H9 (cell line): ENCODE results near the gene HSPG2. TPM values are rescaled to one million over a fixed set of nuclear protein-coding genes. Genes with fewer than 3 reads are reported as not detected.

Experiments
- DNase-seq: peaks from one replicate; pipeline ENCODE4 v3.0.0-alpha.2; 2017
- H2AFZ ChIP-seq: one replicate; pipeline ENCODE4 v1.6.1; 2013; ENCODE audit warnings: mild to moderate bottlenecking, low read length, control low read depth, moderate library complexity
- H2AK5ac ChIP-seq: 2 replicates; pipeline ENCODE4 v1.6.1; 2013; ENCODE audit warnings: low read length, control low read depth, mixed read lengths; ENCODE audit not compliant: insufficient read length
- H2BK120ac ChIP-seq: one replicate; pipeline ENCODE4 v1.6.1; 2013; ENCODE audit warnings: low read depth, mild to moderate bottlenecking, low read length, control low read depth, inconsistent platforms; ENCODE audit not compliant: poor library complexity, severe bottlenecking
- H2BK12ac ChIP-seq: 2 replicates; pipeline ENCODE4 v1.6.1; 2013; ENCODE audit warnings: low read length, control low read depth, mixed read lengths, low read depth; ENCODE audit not compliant: insufficient read length
- H2BK15ac ChIP-seq: 2 replicates; pipeline ENCODE4 v1.6.1; 2013; ENCODE audit warnings: low read depth, low read length, control low read depth
- H2BK20ac ChIP-seq: one replicate; pipeline ENCODE4 v1.6.1; 2013; ENCODE audit warnings: low read depth, mild to moderate bottlenecking, low read length, control low read depth, inconsistent platforms; ENCODE audit not compliant: poor library complexity, severe bottlenecking
- H2BK5ac ChIP-seq: 2 replicates; pipeline ENCODE4 v1.6.1; 2013; ENCODE audit warnings: low read length, control low read depth, mixed read lengths; ENCODE audit not compliant: insufficient read length
- H3K14ac ChIP-seq: 2 replicates; pipeline ENCODE4 v1.6.1; 2013; ENCODE audit warnings: low read length, control low read depth; ENCODE audit not compliant: insufficient read depth
- H3K18ac ChIP-seq: 2 replicates; pipeline ENCODE4 v1.6.1; 2013; ENCODE audit warnings: low read depth, mild to moderate bottlenecking, mixed read lengths, low read length, control low read depth; ENCODE audit not compliant: insufficient read length
- H3K23ac ChIP-seq: 2 replicates; pipeline ENCODE4 v1.6.1; 2013; ENCODE audit warnings: low read length, control low read depth, mixed read lengths, low read depth; ENCODE audit not compliant: insufficient read length
- H3K23me2 ChIP-seq: 2 replicates; pipeline ENCODE4 v1.6.1; 2013; ENCODE audit warnings: low read depth, mild to moderate bottlenecking, mixed read lengths, low read length, control low read depth; ENCODE audit not compliant: insufficient read length, poor library complexity, severe bottlenecking
- H3K27ac ChIP-seq: 2 replicates; pipeline ENCODE4 v1.5.1; 2013; ENCODE audit warnings: low read length, control low read depth, mixed read lengths, low read depth; ENCODE audit not compliant: insufficient read length
- H3K27me3 ChIP-seq: 2 replicates; pipeline ENCODE4 v1.6.1; 2013; ENCODE audit warnings: low read length, control low read depth, inconsistent platforms; ENCODE audit not compliant: insufficient read depth
- H3K4ac ChIP-seq: 2 replicates; pipeline ENCODE4 v1.6.1; 2013; ENCODE audit warnings: low read depth, mild to moderate bottlenecking, control low read depth, inconsistent platforms, low read length, moderate library complexity
- H3K4me1 ChIP-seq: 2 replicates; pipeline ENCODE4 v1.6.1; 2013; ENCODE audit warnings: low read length, control low read depth, inconsistent platforms; ENCODE audit not compliant: insufficient read depth
- H3K4me2 ChIP-seq: 2 replicates; pipeline ENCODE4 v1.6.1; 2013; ENCODE audit warnings: low read length, control low read depth, mixed read lengths; ENCODE audit not compliant: insufficient read length, insufficient read depth
- H3K56ac ChIP-seq: 2 replicates; pipeline ENCODE4 v1.6.1; 2013; ENCODE audit warnings: low read depth, mild to moderate bottlenecking, mixed read lengths, low read length, control low read depth; ENCODE audit not compliant: insufficient read length
- H3K79me1 ChIP-seq: 2 replicates; pipeline ENCODE4 v1.6.1; 2013; ENCODE audit warnings: low read depth, mild to moderate bottlenecking, moderate library complexity, low read length, control low read depth, inconsistent platforms; ENCODE audit not compliant: insufficient read depth, poor library complexity, severe bottlenecking
- H3K79me2 ChIP-seq: 2 replicates; pipeline ENCODE4 v1.6.1; 2013; ENCODE audit warnings: low read length, control low read depth, inconsistent platforms; ENCODE audit not compliant: insufficient read depth
- H3K9ac ChIP-seq: 2 replicates; pipeline ENCODE4 v1.6.1; 2013; ENCODE audit warnings: low read length, control low read depth, mixed read lengths; ENCODE audit not compliant: insufficient read length; ENCODE audit errors: extremely low read depth
- H3K9me3 ChIP-seq: one replicate; pipeline ENCODE4 v1.6.1; 2013; ENCODE audit warnings: low read depth, low read length, inconsistent platforms; ENCODE audit not compliant: control insufficient read depth
- H3T11ph ChIP-seq: one replicate; pipeline ENCODE4 v1.6.1; 2013; ENCODE audit warnings: mild to moderate bottlenecking, low read length, control low read depth, inconsistent platforms
- H4K20me1 ChIP-seq: one replicate; pipeline ENCODE4 v1.6.1; 2013; ENCODE audit not compliant: control insufficient read depth, insufficient read length, insufficient read depth
- H4K5ac ChIP-seq: 2 replicates; pipeline ENCODE4 v1.6.1; 2013; ENCODE audit warnings: low read depth, mild to moderate bottlenecking, mixed read lengths, low read length, control low read depth; ENCODE audit not compliant: insufficient read length
- H4K8ac ChIP-seq: replicated peaks from 2 replicates; pipeline ENCODE4 v1.6.1; 2013; ENCODE audit warnings: low read length, control low read depth, mixed read lengths, low read depth; ENCODE audit not compliant: insufficient read length
- H4K91ac ChIP-seq: 2 replicates; pipeline ENCODE4 v1.6.1; 2013; ENCODE audit warnings: low read depth, mild to moderate bottlenecking, moderate library complexity, mixed read lengths, low read length, control low read depth; ENCODE audit not compliant: insufficient read length
- H3K27ac Mint-ChIP-seq, 3 experiments: 2 replicates in 2 of 3; 3 replicates in 1 of 3; pipeline ENCODE4 v1.8.0; 2020 to 2021; ENCODE audit warnings: mixed read lengths in 3 of 3, mild to moderate bottlenecking in 1 of 3, moderate library complexity in 1 of 3
- H3K27me3 Mint-ChIP-seq: 2 replicates; pipeline ENCODE4 v1.8.0; 2021; ENCODE audit warnings: low read depth, mild to moderate bottlenecking, moderate library complexity, mixed read lengths
- H3K36me3 Mint-ChIP-seq, 3 experiments: 2 replicates in 2 of 3; 3 replicates in 1 of 3; pipeline ENCODE4 v1.8.0; 2020 to 2021; ENCODE audit warnings: low read depth in 3 of 3, mixed read lengths in 3 of 3; ENCODE audit not compliant: insufficient read depth in 1 of 3
- H3K4me1 Mint-ChIP-seq, 2 experiments: 2 replicates each; pipeline ENCODE4 v1.8.0; 2020; ENCODE audit warnings: mixed read lengths in 2 of 2
- H3K4me3 Mint-ChIP-seq, 2 experiments: 2 replicates in 1 of 2; 3 replicates in 1 of 2; pipeline ENCODE4 v1.8.0; 2020 to 2021; ENCODE audit warnings: mild to moderate bottlenecking in 2 of 2, mixed read lengths in 2 of 2, moderate library complexity in 1 of 2
- H3K9me3 Mint-ChIP-seq, 2 experiments: 2 replicates in 1 of 2; 3 replicates in 1 of 2; pipeline ENCODE4 v1.8.0; 2020; ENCODE audit warnings: mild to moderate bottlenecking in 2 of 2, mixed read lengths in 2 of 2, moderate library complexity in 1 of 2
- CTCF ChIP-seq: fragments of 200-600 bp; sonication (generic); conservative IDR thresholded peaks from 3 replicates; pipeline ENCODE4 v1.8.0; 2021; ENCODE audit warnings: antibody characterized with exemption, mild to moderate bottlenecking
- WGBS: extraction: QIAGEN DNeasy Blood & Tissue Kit; methylation state at CpG from one replicate; pipeline ENCODE4 v1.1.7; 2013; ENCODE audit warnings: missing lambda C conversion rate, low lambda C conversion rate, mixed read lengths; ENCODE audit not compliant: insufficient read length; ENCODE audit errors: extremely low coverage; 5-methylcytosine and 5-hydroxymethylcytosine counted together
- total RNA-seq: library from RNA; stranded (reverse); gene quantifications from 2 replicates; pipeline ENCODE4 v1.2.1, GENCODE V29; 2021

The HSPG2 gene
- total RNA-seq, 1 experiment from 2014 or later = 90.0 TPM

GRCh38 chr1:21857840-21858670 lies 79.1 kb downstream of the HSPG2 start:
- no peak overlapping the region for H2AFZ ChIP-seq
- H2BK12ac ChIP-seq = no peak overlapping the region
- no peak overlapping the region for H2BK120ac ChIP-seq
- H3K79me2 ChIP-seq = no peaks in the 10 kb centered on the region
- Mint-ChIP-seq H3K4me1 (no peaks in the 10 kb centered on the region), H3K9me3 (no peaks in the 10 kb centered on the region), H3K27ac (peak overlapping the region; percentile 59 to 81 (median 73); a peak in 5 of 7 replicates), H3K36me3 (peaks cover 26 to 67% (median 66%) of the 10 kb centered on the region in 3 experiments; a peak in 6 of 7 replicates), H3K27me3 (no peaks in the 10 kb centered on the region), H3K4me3 (no peak overlapping the region)
- H2BK5ac ChIP-seq = no peak overlapping the region
- no peak overlapping the region for H2AK5ac ChIP-seq
- H3T11ph ChIP-seq = no peak overlapping the region
- no peak overlapping the region for H3K4me2 ChIP-seq
- no peaks in the 10 kb centered on the region for H4K20me1 ChIP-seq
- no peak overlapping the region for H3K9ac ChIP-seq
- H3K23ac ChIP-seq = no peak overlapping the region
- H3K4ac ChIP-seq = no peak overlapping the region
- no peak overlapping the region for H4K8ac ChIP-seq
- no peaks in the 10 kb centered on the region for H3K4me1 ChIP-seq
- H3K14ac ChIP-seq = no peak overlapping the region
- no peak overlapping the region for H4K5ac ChIP-seq
- no peak for TF ChIP-seq CTCF
- no peaks in the 10 kb centered on the region for H3K79me1 ChIP-seq
- H3K27ac ChIP-seq = no peak overlapping the region
- H4K91ac ChIP-seq = no peak overlapping the region
- no peaks in the 10 kb centered on the region for H3K9me3 ChIP-seq
- H3K18ac ChIP-seq = no peak overlapping the region
- DNase-seq = no peak
- no peak overlapping the region for H2BK20ac ChIP-seq
- no peaks in the 10 kb centered on the region for H3K23me2 ChIP-seq
- no peak overlapping the region for H2BK15ac ChIP-seq
- no peak overlapping the region for H3K56ac ChIP-seq
- H3K27me3 ChIP-seq = no peaks in the 10 kb centered on the region
- no CpG with 5 or more reads among the region's 15 CpGs for WGBS
